ENCODE measurements around the gene APOL6.

DNA sequence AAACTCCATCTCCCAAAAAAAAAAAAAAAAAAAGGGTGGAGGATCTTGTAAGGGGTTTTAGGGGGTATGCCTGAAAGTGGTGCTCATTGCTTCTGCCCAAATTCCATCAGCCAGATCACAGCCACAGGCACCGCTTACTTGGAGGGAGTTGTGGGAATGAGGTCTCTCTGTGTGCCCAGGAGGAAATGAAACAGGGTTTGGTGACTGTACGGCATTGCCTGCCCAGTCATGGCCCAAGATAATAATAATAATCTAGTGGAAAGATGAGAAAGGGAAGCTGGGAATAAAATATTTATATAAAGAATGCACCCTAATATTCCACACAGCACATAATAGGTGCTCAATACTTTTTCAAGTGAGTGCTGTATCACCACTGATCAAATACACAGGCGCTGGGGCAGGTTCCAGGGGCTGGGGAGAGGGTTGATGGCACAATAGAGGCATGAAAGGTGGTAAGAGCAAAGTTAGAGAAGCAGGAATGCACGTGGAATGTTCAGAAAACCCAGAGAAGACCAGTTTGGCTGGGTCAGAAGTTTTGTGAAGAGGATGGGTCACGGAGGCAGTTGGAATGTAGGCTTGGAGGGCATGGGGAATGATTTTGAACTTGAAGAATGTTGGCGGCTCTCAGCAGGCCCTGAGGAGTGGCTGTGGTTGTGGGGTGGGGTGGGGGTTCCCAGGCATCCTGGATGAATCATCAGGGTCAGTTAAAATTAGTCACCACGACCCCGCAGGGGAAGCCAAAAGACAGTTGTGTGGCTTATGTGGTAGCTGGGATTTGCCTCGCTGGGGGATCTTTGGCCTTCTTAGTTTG lies 18.6 kb upstream of the APOL6 start:
- TF ChIP-seq POLR2A (IDR thresholded peaks at IDR 0.05; ENCODE audit: extremely low read depth, insufficient read length) (no peak), CTCF (IDR thresholded peaks at IDR 0.05; ENCODE audit: low read depth, low read length) (no peak)

Data from NB4 (cell line).